ENCODE data around the gene FOXP1. TPM values are rescaled to one million over a fixed set of nuclear protein-coding genes. Genes with fewer than 3 reads are reported as not detected.

The FOXP1 gene
- total RNA-seq, 4 donors from 2014 or later, result 86.4 to 107 (median 93.8) TPM

DNA sequence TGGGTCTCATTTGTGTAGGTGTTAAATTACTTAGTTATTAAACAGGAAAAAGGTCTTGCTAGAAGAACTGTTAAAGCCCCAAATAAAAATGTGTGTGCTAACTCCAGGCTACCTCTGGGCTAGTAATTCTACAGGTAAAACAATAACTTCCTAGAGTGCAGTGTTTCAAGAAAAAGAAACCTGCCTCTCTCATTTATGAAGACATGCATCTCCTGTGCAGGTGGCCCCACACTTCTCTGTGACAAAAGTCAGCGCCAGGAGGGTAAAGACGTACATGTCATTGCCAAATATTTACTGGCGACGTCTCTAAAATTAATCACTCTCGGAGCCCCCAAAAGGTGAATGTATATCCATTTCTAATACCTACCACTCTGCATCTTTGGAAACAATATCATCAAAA lies 131.7 kb downstream of the FOXP1 start:
- Histone ChIP-seq H3K27ac (no peak overlapping the region), H3K9me3 (no peaks in the 10 kb centered on the region), H3K36me3 (no peaks in the 10 kb centered on the region), H3K27me3 (no peaks in the 10 kb centered on the region), H3K4me1 (peaks cover 0 to 33% (median 10%) of the 10 kb centered on the region in 4 donors), H3K4me3 (no peak overlapping the region)
- TF ChIP-seq EP300 (IDR thresholded peaks at IDR 0.05) (no peak), POLR2A (IDR thresholded peaks at IDR 0.05) (no peak)
- TF ChIP-seq, protein P1, sequence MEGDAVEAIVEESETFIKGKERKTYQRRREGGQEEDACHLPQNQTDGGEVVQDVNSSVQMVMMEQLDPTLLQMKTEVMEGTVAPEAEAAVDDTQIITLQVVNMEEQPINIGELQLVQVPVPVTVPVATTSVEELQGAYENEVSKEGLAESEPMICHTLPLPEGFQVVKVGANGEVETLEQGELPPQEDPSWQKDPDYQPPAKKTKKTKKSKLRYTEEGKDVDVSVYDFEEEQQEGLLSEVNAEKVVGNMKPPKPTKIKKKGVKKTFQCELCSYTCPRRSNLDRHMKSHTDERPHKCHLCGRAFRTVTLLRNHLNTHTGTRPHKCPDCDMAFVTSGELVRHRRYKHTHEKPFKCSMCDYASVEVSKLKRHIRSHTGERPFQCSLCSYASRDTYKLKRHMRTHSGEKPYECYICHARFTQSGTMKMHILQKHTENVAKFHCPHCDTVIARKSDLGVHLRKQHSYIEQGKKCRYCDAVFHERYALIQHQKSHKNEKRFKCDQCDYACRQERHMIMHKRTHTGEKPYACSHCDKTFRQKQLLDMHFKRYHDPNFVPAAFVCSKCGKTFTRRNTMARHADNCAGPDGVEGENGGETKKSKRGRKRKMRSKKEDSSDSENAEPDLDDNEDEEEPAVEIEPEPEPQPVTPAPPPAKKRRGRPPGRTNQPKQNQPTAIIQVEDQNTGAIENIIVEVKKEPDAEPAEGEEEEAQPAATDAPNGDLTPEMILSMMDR (IDR thresholded peaks at IDR 0.05), result no peak
- no peak for DNase-seq (ENCODE audit: low spot score in 2 of 2)
- 94% methylated on average over 5 of the region's 5 CpGs for WGBS, 2 donors

DNA sequence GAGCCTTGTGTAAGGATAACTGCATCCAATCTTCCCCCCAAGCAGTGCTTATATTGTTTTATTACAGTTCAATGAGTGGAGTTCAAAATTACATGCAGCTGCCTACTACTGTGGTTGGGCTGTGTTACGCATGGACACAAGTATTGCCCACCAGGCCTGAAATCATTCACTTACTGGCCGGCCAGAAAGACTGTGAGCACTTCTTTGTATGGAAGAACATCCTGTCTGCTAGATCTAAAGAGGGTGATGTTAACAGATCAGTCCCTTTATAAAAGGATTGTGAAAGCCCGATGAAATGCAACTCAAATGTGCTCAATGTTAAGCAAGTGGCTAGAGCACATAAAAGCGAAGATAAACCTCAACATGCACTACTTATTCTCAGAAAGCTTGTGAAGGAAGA lies 132.5 kb downstream of the FOXP1 start:
- Histone ChIP-seq H3K9me3 (no peaks in the 10 kb centered on the region), H3K27ac (no peak overlapping the region), H3K4me3 (no peak overlapping the region), H3K27me3 (no peaks in the 10 kb centered on the region), H3K4me1 (peaks cover 0 to 26% (median 5%) of the 10 kb centered on the region in 4 donors), H3K36me3 (no peaks in the 10 kb centered on the region)
- 59 to 71% methylated on average over 4 of the region's 4 CpGs for WGBS, 2 donors
- DNase-seq (ENCODE audit: low spot score in 2 of 2), result no peak
- TF ChIP-seq POLR2A (IDR thresholded peaks at IDR 0.05), result no peak

DNA sequence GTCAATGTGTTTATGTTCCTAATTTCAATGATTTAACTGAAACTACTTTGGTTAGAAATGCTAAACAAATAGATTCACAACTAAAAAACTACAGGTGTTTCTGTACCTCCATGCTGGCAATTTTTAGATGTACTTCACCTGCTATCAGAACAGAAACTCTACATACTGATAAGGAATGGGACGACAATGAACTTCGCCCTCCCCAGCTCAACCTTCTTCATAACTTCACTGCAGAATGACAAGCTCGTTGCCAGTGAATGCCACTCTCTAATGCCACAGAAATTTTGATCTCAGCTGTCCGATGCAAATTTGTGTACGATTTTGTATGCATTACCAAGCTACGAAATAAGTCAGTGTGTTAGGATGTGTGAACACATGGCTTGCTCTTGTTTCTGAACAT lies 133.4 kb downstream of the FOXP1 start:
- no peaks in the 10 kb centered on the region for H3K36me3 ChIP-seq
- TF ChIP-seq POLR2A (IDR thresholded peaks at IDR 0.05), result no peak
- TF ChIP-seq, protein P1 (IDR thresholded peaks at IDR 0.05), result no peak
- TF ChIP-seq EP300 (IDR thresholded peaks at IDR 0.05), result no peak
- H3K4me1 ChIP-seq, result peaks cover 0 to 24% (median 0%) of the 10 kb centered on the region in 4 donors
- DNase-seq (ENCODE audit: low spot score in 2 of 2), result no peak
- no peak overlapping the region for H3K4me3 ChIP-seq
- H3K27me3 ChIP-seq, result no peaks in the 10 kb centered on the region
- 81 to 85% methylated on average over 6 of the region's 6 CpGs for WGBS, 2 donors
- H3K9me3 ChIP-seq, result no peaks in the 10 kb centered on the region
- H3K27ac ChIP-seq, result no peak overlapping the region

DNA sequence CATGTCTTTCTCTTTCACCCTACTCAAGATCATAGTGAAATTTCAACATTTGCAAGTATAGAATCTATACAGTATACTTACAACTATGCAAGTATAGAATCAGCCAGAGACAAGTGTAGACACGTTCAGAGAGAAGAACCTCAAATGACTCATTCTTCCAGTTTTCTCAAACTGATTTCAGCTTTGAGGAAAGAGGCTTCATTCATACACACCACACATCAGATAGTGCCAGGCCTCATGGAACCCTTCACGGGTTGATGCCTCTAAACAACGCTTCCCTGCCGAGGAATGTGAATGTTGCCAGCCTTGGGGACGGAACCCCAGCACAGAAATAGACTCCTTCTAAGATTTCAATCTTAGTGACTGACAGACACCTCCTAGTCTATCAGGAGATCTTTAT lies 135.7 kb downstream of the FOXP1 start:
- DNase-seq (ENCODE audit: low spot score in 2 of 2), result no peak
- Histone ChIP-seq H3K27me3 (no peaks in the 10 kb centered on the region), H3K9me3 (no peaks in the 10 kb centered on the region), H3K4me3 (no peak overlapping the region), H3K27ac (no peak overlapping the region), H3K4me1 (peaks cover 0 to 27% (median 7%) of the 10 kb centered on the region in 4 donors), H3K36me3 (no peaks in the 10 kb centered on the region)
- 85 to 89% methylated on average over 5 of the region's 5 CpGs for WGBS, 2 donors
- TF ChIP-seq EP300 (IDR thresholded peaks at IDR 0.05) (no peak), POLR2A (IDR thresholded peaks at IDR 0.05) (no peak)
- TF ChIP-seq, protein P1 (IDR thresholded peaks at IDR 0.05), result no peak

DNA sequence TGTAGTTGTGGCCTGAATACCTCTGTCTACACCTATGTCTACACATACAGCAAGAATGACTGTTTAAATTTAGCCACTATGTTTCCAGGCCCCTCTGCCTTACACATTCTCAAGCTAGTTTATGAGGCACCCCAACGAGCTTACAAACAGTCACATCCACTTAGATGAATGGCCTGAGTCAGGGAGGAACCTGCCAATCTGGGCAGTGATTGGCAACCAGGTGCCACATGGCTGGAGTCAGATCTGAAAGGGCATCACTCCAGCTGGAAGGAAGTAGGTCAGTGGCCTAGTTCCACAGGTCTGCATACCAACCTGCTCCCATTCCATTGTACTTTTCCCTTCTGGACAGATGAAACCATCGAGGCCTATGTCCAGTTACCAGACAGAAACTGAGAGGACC lies 136.3 kb downstream of the FOXP1 start:
- Histone ChIP-seq H3K4me3 (no peak overlapping the region), H3K36me3 (no peaks in the 10 kb centered on the region), H3K9me3 (no peaks in the 10 kb centered on the region), H3K27me3 (no peaks in the 10 kb centered on the region), H3K27ac (no peak overlapping the region), H3K4me1 (peaks cover 0 to 28% (median 9%) of the 10 kb centered on the region in 4 donors)
- DNase-seq (ENCODE audit: low spot score in 2 of 2), result no peak
- WGBS, 2 donors, result 100% methylated on average over 2 of the region's 2 CpGs
- TF ChIP-seq POLR2A (IDR thresholded peaks at IDR 0.05) (no peak), EP300 (IDR thresholded peaks at IDR 0.05) (no peak)
- TF ChIP-seq, protein P1 (IDR thresholded peaks at IDR 0.05), result no peak

DNA sequence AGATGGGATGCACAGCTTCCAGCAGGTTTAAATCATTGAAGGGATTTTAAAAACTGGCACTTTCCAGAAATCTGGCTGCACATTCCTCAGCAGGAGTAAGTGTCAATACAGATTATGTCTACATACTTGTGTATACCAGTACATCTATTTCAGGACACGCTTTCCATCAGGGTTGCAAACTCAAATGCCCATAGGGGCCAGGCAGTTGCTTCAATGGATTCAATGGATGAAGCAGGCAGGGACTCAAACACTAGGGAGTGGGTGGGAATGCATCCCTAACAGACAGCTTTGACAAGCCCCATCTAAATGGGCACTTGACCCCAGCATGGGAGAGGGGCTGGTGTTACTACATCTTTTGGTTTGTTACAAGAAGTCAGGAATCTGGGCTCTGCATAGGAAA lies 136.8 kb downstream of the FOXP1 start:
- H3K9me3 ChIP-seq, result no peaks in the 10 kb centered on the region
- WGBS, 2 donors, result 100% methylated on average over 1 of the region's 1 CpG
- peaks cover 0 to 30% (median 13%) of the 10 kb centered on the region in 4 donors for H3K4me1 ChIP-seq
- DNase-seq (ENCODE audit: low spot score in 2 of 2), result no peak
- TF ChIP-seq POLR2A (IDR thresholded peaks at IDR 0.05), result no peak
- H3K27me3 ChIP-seq, result no peaks in the 10 kb centered on the region
- no peak overlapping the region for H3K4me3 ChIP-seq
- no peak overlapping the region for H3K27ac ChIP-seq
- no peaks in the 10 kb centered on the region for H3K36me3 ChIP-seq
